HG02798 (cell line): ENCODE results near the gene ZNF668.

Experiments
- ATAC-seq: cut with Tn5 transposase; IDR thresholded peaks from one replicate; pipeline ENCODE4 v1.9.1; 2021; ENCODE audit warnings: mild to moderate bottlenecking; ENCODE audit not compliant: unreplicated experiment, poor library complexity

Gene ZNF668

GRCh38 chr16:31061813-31062440 is 12.1 kb downstream of the ZNF668 start:
- ATAC-seq = no peak

GRCh38 chr16:31061126-31061812 is 12.8 kb downstream of the ZNF668 start:
- no peak for ATAC-seq

GRCh38 chr16:31055613-31056012 is 18.4 kb downstream of the ZNF668 start:
- no peak for ATAC-seq

- no peak for ATAC-seq
Observed at GRCh38 chr16:31052114-31052513, 21.9 kb downstream of the ZNF668 start.

- no peak for ATAC-seq
Observed at GRCh38 chr16:31050280-31051030, 23.6 kb downstream of the ZNF668 start.

- ATAC-seq = no peak
Observed at GRCh38 chr16:31043898-31044481, 30.1 kb downstream of the ZNF668 start.

GRCh38 chr16:31043352-31043751 is 30.7 kb downstream of the ZNF668 start:
- ATAC-seq = no peak

- ATAC-seq = no peak
Observed at GRCh38 chr16:31042866-31043265, 31.2 kb downstream of the ZNF668 start.

GRCh38 chr16:31038993-31039392 is 35.0 kb downstream of the ZNF668 start:
- ATAC-seq = no peak

- ATAC-seq = no peak
Observed at GRCh38 chr16:31036691-31037090, 37.3 kb downstream of the ZNF668 start.

- ATAC-seq = peak; percentile 41
Observed at GRCh38 chr16:31033709-31034492, 40.1 kb downstream of the ZNF668 start.

- peak; percentile 85 for ATAC-seq
Observed at GRCh38 chr16:31032736-31033708, 41.0 kb downstream of the ZNF668 start, which contains the start of gene STX4. Gene STX4, plus strand, starts transcription at chr16:31033558. Its CDS starts 248 bp downstream, at chr16:31033806.

GRCh38 chr16:31031276-31031675 is 42.8 kb downstream of the ZNF668 start:
- ATAC-seq = no peak

- no peak for ATAC-seq
Observed at GRCh38 chr16:31029272-31029671, 44.8 kb downstream of the ZNF668 start.

GRCh38 chr16:31025339-31025738 is 48.7 kb downstream of the ZNF668 start:
- no peak for ATAC-seq

- ATAC-seq = no peak
Observed at GRCh38 chr16:31023627-31024226, 50.3 kb downstream of the ZNF668 start.

GRCh38 chr16:31023252-31023602 is 50.8 kb downstream of the ZNF668 start:
- no peak for ATAC-seq

GRCh38 chr16:31022544-31023251 is 51.3 kb downstream of the ZNF668 start:
- ATAC-seq = no peak
